SK-N-MC (cell line): ENCODE results near the gene ITIH2.
"Not testable (repeated sequence)": the region's sequence is repeated elsewhere in the genome, so short reads cannot be mapped to it uniquely, and the experiment has no call there.

Experiments
- EZH2 ChIP-seq: fragments of 200-600 bp; sonication (generic); IDR thresholded peaks from one replicate; pipeline ENCODE4 v1.6.1; 2017; ENCODE audit warnings: antibody characterized with exemption
- POLR2AphosphoS5 ChIP-seq: IDR thresholded peaks from 2 replicates; pipeline ENCODE4 v1.6.1; 2012; ENCODE audit warnings: mild to moderate bottlenecking, low read depth, low read length, borderline replicate concordance

GRCh38 chr10:7657079-7657478, 46.0 kb upstream of the ITIH2 start:
- not testable (repeated sequence) for TF ChIP-seq EZH2, POLR2AphosphoS5
